ENCODE data around the gene AP3D1.
"Not testable (repeated sequence)": the region's sequence is repeated elsewhere in the genome, so short reads cannot be mapped to it uniquely, and the experiment has no call there.

AP3D1 gene

GRCh38 chr19:2111425-2111824, 39.9 kb downstream of the AP3D1 start:
- FAIRE-seq = no peak
- no peak for DNase-seq (ENCODE audit: low spot score)

- FAIRE-seq = no peak
- no peak for DNase-seq (ENCODE audit: low spot score)
Observed at GRCh38 chr19:2110822-2111221, 40.5 kb downstream of the AP3D1 start.

GRCh38 chr19:2109046-2109864, 42.1 kb downstream of the AP3D1 start:
- FAIRE-seq = no peak
- no peak for DNase-seq (ENCODE audit: low spot score)

DNA sequence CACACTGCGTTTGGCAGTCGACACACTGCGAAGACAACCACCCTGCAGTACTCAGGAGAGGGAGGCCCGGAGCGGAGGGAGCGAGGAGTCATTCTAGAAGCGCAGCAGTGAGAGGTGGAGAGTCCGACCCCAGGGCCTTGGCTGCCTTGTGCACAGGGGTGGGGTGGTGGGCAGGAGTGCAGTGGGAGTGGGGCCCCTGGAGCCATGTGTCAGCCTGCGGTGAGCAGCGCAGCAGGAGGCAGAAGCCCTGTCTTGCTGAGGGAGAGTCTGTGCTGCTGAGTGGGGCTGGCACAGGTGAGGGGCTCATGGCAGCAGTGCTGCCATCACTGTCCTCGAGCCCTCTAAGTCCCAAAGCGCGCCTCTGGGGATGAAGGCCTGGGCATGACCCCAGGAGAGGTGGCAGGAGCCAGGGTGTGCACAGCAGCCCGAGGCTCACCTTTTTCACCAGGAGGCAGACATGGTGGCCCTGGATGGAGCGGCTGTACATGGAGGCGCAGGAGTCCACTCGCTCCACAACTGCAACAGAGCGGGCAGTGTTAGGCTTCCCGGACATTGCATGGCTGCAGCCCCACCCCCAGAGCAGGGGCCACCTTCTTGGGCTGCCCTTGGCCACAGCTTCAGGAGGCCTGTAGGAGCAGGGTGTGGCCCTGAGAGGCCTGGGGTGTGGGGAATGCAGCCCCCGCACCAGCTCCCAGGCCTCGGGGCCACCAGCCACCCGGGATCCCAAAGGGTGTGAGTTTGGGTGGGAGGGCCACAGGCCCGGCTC, 42.9 kb downstream of the AP3D1 start:
- DNase-seq (ENCODE audit: low spot score) = no peak
- FAIRE-seq = no peak

- DNase-seq (ENCODE audit: low spot score) = no peak
Observed at GRCh38 chr19:2103045-2103707, 48.2 kb downstream of the AP3D1 start.

GRCh38 chr19:2101417-2102335, 49.7 kb downstream of the AP3D1 start:
- no peak for FAIRE-seq

More at GRCh38 chr19:2103045-2103707, 48.2 kb downstream of the AP3D1 start:
- no peak for FAIRE-seq

GRCh38 chr19:2100719-2101061, 50.7 kb downstream of the AP3D1 start:
- no peak for FAIRE-seq
- DNase-seq (ENCODE audit: low spot score) = no peak

More at GRCh38 chr19:2101417-2102335, 49.7 kb downstream of the AP3D1 start:
- no peak for DNase-seq (ENCODE audit: low spot score)

DNA sequence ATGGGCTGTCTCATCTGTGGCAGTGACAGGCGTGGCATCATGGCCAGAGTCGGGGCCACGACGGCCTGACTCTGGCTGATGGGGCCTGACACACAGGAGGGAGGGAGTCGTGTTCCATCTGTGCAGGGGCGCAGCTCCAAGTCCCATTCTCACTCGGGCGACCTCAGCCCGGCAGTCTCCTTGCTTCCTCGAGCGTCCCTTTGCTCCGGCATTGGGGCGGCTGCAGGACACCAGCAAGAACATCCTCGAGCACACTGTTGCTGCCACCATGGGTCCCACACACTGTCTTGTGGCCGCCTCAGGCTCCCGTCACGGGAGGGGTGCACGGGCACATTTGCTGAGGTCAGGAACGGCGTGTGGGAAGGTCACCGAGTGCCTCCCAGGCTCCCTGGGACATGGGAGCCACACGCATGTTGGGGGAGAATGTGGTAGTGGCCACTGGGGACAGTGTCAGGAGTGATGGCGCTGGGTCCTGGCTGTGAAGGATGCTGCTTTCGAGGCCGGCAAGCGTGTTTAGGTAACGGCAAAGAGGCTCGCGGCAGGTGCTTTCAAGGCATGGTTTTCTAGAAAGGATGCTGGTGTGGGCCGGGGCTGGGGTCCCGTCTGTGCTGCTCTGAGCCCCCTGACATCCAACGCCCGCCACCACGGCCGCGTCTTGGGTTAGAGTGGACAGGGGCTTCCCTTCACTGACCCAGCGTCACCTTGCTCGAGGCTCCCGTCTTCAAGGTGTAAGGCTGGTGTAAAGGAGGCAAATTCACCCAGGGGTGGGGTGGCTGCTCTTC, 51.2 kb downstream of the AP3D1 start:
- DNase-seq (ENCODE audit: low spot score) (no peak), FAIRE-seq (no peak)

DNA sequence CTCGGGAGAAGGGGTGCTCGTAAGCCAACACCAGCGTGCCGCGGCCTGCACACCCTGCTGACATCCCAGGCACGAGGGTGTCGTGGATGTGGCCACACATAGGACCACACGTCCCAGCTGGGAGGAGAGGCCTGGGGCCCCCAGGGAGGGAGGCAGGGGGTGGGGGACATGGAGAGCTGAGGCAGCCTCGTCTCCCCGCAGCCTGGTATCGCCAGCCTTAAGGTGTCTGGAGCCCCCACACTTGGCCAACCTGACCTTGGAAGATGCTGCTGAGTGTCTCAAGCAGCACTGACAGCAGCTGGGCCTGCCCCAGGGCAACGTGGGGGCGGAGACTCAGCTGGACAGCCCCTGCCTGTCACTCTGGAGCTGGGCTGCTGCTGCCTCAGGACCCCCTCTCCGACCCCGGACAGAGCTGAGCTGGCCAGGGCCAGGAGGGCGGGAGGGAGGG, 52.3 kb downstream of the AP3D1 start:
- DNase-seq (ENCODE audit: low spot score) (no peak), FAIRE-seq (no peak)

DNA sequence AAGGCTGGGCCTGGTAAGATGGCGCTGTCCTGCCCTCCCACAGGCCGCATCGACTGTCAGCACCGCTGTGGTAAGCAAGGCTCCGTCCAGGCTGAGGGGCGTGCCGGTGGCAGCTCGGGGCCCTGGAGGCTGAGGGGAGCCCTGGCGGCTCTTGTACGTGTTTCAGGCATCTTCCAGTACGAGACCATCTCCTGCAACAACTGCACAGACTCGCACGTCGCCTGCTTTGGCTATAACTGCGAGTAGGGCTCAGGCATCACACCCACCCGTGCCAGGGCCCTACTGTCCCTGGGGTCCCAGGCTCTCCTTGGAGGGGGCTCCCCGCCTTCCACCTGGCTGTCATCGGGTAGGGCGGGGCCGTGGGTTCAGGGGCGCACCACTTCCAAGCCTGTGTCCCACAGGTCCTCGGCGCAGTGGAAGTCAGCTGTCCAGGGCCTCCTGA, 53.5 kb downstream of the AP3D1 start:
- no peak for FAIRE-seq
- no peak for DNase-seq (ENCODE audit: low spot score)

DNA sequence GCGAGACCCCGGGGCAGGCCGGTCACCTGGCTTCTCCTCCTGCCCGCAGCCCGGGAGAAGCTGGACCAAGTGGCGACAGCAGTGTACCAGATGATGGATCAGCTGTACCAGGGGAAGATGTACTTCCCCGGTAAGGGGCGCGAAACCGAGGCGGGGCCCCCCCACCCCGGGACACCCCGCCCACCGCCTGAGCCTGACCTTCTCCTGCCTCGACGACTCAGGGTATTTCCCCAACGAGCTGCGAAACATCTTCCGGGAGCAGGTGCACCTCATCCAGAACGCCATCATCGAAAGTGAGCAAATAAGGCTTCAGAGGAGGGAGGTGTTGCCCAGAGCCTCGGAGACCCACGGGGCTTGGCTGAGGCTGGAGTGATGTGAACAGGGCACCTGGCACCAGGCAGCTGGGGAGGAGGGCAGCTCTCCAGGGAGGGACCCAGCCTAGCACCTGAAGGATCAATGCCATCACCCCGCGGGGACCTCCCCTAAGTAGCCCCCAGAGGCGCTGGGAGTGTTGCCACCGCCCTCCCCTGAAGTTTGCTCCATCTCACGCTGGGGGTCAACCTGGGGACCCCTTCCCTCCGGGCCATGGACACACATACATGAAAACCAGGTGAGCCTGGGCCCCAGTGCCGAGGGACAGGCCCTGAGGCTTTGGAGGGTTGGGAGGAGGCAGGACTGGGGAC, 54.0 kb downstream of the AP3D1 start:
- FAIRE-seq = no peak
- no peak for DNase-seq (ENCODE audit: low spot score)

DNA sequence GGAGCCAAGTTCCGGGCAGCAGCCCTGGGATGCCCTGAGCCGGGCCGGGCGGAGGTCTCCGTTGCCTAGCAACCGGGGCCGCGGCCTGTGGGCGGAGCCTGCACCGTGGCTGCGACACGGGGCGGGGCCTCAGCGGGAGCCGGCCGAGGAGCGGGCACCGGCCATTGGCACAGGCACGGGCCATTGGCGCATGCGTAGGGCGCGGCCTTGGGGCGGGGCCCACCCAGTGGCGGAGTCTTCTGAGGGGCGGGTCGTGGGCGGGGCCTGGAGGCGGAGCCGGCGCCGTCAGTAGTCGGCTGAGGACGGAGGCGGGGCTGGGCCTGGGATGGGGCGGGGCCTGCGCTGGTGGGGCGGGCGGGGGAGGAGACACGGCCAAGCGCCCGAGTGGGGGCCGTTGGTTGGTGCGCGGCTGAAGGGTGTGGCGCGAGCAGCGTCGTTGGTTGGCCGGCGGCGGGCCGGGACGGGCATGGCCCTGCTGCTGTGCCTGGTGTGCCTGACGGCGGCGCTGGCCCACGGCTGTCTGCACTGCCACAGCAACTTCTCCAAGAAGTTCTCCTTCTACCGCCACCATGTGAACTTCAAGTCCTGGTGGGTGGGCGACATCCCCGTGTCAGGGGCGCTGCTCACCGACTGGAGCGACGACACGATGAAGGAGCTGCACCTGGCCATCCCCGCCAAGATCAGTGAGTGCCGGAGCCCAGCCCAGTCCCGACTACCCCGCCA, 54.7 kb downstream of the AP3D1 start, which contains the start of gene IZUMO4:
Gene IZUMO4, plus strand, starts transcription at position 436 of the 723 bp plus-strand sequence. Its CDS starts 31 bp downstream, at position 467.
- DNase-seq (ENCODE audit: low spot score) (peak; percentile 93), FAIRE-seq (no peak)

- FAIRE-seq = no peak
- peak; percentile 78 for DNase-seq (ENCODE audit: low spot score)
Observed at GRCh38 chr19:2096034-2096479, 55.3 kb downstream of the AP3D1 start, which contains the start of gene MOB3A. Gene MOB3A (minus strand): TSS chr19:2096326. CDS start chr19:2078560, 17,766 bp downstream.

- not testable (repeated sequence) for DNase-seq (ENCODE audit: low spot score); FAIRE-seq
Observed at GRCh38 chr19:2091926-2092525, 59.3 kb downstream of the AP3D1 start.

- DNase-seq (ENCODE audit: low spot score) (no peak), FAIRE-seq (no peak)
Observed at GRCh38 chr19:2089727-2090053, 61.7 kb downstream of the AP3D1 start.

- FAIRE-seq = no peak
- peak; percentile 34 for DNase-seq (ENCODE audit: low spot score)
Observed at GRCh38 chr19:2089001-2089711, 62.2 kb downstream of the AP3D1 start.

GRCh38 chr19:2087621-2088100, 63.7 kb downstream of the AP3D1 start:
- no peak for DNase-seq (ENCODE audit: low spot score)
- FAIRE-seq = no peak
